Activated CD8-positive, alpha-beta memory T cell treated with anti-CD3 and anti-CD28 coated beads, Interleukin-2, amount 50 U/mL, for 24 hours (primary cell): ENCODE results near the gene TCL1A.
"Not testable (repeated sequence)": the region's sequence is repeated elsewhere in the genome, so short reads cannot be mapped to it uniquely, and the experiment has no call there.

Source experiments
- DNase-seq: peaks from one replicate; pipeline ENCODE4 v3.0.0-alpha.2; 2020; ENCODE audit errors: extremely low read depth

TCL1A gene, protein sequence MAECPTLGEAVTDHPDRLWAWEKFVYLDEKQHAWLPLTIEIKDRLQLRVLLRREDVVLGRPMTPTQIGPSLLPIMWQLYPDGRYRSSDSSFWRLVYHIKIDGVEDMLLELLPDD

DNA sequence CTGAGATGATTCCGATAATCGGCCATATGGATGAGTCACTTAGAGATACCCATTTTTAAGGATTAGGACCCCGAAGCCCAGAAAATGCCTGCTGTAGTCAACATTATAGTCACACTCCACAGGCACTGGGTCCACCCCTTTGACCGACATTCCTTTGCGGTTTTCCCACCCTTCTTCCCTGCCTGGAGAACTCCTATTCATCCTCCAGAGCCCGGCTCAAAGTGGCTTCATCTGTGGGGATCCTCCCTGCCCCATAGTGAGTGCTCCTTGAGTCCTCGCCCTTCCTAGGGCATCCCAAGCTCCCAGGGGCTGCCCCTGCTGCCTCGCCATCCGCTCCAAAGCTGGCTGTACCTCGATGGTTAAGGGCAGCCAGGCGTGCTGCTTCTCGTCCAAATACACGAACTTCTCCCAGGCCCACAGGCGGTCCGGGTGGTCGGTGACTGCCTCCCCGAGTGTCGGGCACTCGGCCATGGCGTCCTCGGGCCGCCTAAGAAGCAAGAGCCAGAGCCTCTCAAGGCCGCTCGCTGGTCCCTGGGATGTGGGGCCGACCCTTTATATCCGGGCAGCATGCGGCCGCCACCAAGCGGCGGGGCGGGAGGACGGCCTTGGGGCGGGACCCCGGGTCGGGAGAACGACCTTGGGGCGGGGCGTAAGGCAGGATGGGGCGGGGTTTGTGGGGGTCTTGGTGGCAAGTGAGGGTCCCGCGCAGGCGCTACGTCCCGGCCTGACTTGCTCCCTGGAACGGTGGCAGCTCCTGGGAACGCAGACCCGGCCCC lies at the start of gene TCL1A:
Gene TCL1A, minus strand, starts transcription at position 530 of the 776 bp plus-strand sequence. Its CDS starts 59 bp downstream, at position 471.
- DNase-seq = no peak

DNA sequence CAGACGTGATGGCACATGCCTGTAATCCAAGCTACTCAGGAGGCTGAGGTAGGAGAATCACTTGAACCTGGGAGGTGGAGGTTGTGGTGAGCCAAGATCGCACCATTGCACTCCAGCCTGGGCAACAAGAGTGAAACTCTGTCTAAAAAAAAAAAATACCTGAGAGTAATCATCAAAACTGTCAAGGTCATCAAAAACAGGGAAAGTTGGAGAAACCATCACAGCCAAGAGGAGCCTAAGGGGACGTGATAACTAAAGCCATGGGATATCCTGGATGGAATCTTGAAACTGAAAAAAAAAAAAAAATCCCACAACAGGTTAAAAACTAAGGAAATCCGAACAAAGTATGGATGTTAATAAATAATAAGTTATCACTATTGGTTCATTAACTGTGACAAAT lies 49.1 kb upstream of the TCL1A start:
- DNase-seq = not testable (repeated sequence)

DNA sequence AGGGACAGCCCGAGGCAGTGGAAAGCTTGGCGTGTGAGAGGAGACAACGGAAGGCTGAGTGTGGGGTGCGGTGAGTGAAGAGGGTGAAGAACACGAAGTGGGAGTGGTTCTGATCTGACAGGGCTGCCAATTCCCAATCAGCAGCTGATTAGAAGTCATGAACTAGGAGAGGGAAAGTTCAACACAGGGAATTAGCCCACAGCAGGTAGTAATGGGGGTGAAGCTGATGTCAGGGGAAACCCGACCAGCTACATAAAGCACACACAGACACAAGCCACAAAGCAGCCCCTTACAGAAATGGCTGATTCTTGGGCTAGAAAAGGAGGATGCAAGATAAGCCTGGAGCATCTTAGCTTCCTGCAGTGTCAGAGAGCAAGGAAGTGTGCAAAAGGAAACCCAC lies 47.5 kb upstream of the TCL1A start:
- DNase-seq = no peak

DNA sequence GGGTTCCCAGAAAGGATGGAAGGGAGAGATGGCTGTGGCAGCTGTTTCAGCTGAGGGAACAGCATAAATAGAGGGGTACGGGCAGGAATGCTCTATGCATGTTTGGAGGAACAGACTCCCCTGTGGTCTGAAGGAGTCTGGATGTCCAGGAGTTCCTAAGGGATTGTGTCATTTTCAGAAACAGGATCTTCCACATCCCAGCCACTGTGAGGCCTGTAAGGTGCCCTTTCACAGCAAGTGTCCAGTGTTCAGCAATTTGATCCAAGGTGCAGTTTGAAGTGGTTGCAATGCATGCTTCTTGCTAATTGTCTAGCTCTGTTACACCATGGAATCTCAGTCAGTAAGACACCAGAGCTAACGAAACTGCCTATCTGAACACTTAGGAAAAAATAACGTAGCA lies 46.7 kb upstream of the TCL1A start:
- no peak for DNase-seq

DNA sequence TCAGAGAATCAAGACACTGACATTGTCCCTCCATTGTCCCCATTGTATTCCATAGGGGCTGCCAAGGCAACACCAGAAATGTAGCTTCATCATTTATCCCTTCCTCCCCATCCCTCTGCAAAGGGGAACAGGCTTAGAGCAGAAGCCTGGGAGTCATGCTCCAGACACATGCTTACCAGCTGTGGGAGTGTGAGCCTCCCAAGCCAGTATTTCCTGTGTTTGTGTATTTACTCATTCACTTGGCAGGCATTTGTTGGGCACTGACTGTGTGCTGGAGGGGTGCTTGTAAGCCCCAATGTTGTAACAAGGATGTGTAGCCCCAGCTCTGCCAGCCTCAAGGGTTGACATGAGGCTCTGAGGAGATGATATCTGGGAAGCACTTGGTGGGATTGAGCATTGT lies 46.0 kb upstream of the TCL1A start:
- DNase-seq = no peak

DNA sequence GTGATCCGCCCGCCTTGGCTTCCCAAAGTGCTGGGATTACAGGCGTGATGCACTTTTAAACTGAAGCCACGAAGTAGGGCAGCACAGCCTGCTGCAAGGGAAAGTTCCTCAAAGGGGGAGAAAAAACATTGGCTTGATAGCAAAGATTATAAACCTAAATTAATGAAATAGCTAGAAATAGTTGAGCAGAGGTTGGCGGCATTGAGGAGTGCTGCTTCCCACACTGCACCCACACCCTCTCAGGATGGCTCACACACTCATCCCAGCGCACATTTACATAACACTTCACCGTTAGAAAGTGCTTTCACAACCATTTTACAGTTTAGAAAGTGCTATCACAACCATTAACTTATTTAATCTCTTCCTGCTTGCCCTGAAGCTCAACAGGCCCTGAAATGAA lies 44.4 kb upstream of the TCL1A start:
- no peak for DNase-seq

DNA sequence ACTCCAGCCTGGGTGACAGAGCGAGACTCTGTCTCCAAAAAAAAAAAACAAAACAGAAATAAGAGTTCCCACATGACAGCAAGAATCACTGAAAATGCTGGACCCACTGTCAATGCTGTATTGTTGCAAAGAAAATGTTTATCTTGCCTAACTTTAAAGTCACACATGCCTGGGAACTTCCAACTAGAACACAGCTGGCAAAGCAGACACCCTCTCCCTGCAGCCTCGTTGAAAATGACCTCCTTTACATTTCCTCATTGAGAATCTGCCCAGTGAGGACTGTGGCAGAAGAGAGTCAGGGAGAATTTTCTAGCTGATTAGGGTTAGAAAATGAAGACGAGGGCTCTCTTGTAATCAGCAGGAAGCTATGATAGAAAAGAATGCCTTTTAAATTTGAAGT lies 42.8 kb upstream of the TCL1A start:
- DNase-seq = no peak

DNA sequence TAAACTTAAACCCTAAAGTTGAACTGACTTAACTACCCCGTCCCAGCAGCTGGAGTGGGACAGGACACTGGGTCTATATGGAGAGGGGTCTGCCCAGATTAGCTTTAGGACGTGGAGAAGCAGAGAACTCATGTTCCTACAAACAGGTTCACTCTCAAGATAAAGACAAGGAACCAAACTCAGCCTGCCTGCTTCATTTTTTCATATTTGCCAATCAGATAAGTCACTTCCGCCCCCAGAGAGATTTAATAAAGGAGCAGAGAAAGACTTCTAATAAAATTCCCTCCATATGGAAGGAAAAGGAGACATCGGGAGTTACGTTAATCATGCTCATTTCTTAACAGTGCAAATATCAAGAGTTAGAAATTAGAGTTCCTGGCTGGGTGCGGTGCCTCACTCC lies 42.2 kb upstream of the TCL1A start:
- DNase-seq = no peak

DNA sequence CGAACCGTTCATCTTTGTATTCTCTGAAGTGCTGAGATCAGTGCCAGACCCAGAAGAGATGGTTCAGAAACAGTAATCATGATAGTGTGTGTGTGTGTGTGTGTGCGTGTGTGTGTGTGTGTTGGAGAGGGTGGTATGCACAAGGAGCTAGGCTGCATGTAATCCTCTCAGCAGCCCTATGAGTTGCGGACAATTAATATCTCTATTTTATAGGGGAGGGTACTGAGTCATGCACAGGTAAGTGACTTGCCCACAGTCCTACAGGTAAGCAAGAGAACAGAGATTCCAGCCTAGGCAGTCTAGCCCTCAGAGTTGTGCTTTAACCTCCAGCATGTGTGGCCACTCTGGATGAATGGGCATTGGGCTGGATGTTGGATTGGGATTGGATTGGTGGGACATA lies 27.9 kb upstream of the TCL1A start:
- no peak for DNase-seq

DNA sequence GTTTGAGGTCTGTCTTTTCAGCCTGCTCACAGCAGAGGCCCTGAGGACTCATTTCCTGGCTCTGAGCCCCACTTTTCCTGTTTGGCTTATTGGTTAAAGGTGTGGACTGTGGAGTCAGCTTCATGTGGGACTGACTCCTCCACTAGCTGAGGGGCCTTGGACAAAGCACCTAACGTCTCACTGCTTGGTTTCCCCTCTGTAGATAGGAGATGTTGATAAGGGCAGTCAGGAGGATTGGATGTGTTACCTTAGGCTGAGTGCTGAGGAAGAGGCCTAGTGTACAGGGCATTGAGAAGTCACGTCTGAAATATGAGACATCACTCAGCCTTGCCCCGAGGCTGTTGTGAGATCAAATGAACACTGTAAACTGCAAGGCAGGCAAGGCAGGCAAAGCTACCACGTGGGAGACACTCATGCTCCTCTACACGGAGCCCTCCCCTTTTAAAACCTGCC lies 27.1 kb upstream of the TCL1A start:
- no peak for DNase-seq

DNA sequence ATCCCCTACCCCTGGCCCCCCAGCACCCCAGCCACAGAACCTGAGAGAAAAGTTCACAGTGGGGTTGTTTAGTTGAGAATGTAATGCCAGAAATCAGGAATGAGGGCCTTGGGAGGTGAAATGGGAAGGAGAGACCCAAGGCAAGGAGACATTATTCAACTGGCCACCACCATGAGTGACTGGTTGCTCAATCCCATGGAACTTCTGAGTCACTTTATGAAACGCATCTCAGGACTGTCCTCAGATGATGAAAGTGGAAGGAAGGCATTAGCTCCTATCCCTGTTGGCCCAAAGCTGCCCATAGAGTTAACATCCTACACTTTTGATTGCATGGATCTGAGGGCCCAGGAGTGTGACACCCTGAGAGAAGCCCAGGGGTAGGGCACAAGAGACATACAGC lies 25.4 kb upstream of the TCL1A start:
- no peak for DNase-seq

DNA sequence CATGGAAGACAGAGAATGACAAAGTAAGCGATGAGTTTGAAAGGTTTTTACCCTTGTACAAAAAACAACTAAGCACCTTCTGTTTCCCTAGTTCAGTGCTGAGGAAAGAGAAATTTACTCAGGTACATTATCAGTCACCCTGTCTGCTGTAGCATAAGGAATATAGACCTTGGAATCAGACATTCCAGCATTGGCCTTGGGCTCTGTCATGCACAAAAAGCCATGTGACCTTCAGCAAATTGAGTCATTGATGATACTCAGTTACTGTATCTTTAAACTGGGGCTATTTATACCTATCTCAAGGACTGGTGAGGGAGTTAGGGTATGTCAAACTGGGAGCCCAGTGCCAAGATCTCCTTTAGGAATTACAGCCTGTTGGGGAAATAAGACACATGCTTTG lies 19.3 kb upstream of the TCL1A start:
- no peak for DNase-seq

DNA sequence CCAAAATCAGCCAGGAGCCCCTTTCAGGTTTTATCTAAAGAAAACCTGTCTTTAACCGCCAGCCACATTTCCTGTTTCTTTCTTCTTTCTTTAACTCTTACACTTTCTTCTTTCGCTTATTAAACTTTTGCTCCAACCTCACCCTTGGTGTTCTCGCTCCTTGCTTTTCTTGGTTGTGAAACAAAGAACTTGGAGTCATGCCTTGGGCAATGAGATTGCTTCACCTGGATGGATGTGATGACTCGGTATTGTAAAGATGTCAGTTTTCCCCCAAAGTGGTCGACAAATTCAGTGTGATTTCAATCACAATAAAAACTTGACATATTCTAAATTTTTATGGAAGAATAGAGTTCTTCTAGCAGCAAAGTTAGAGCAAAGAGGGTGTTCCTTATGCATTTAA lies 16.2 kb upstream of the TCL1A start:
- no peak for DNase-seq

DNA sequence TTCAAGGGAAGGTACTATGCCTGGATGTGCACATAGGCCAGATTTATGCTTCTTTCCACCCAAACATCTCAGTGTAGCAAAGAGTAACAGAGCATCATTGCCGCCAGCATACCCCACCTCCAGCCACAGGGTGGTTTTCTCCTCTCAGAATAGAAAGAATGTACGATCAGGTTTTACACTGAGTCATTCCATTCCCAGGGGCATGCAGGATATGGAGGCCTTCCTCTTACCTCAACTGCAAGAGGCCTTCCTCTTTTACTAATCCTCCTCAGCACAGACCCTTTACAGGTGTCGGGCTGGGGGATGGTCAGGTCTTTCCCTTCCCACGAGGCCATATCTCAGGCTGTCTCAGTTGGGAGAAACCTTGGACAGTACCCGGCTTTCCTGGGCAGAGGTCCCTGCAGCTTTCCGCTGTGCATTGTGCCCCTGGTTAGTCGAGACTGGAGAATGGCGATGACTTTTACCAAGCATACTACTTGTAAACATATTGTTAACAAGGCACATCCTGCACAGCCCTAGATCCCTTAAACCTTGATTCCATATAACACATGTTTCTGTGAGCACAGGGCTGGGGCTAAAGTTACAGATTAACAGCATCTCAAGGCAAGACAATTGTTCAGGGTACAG lies 15.6 kb upstream of the TCL1A start:
- DNase-seq = not testable (repeated sequence)

DNA sequence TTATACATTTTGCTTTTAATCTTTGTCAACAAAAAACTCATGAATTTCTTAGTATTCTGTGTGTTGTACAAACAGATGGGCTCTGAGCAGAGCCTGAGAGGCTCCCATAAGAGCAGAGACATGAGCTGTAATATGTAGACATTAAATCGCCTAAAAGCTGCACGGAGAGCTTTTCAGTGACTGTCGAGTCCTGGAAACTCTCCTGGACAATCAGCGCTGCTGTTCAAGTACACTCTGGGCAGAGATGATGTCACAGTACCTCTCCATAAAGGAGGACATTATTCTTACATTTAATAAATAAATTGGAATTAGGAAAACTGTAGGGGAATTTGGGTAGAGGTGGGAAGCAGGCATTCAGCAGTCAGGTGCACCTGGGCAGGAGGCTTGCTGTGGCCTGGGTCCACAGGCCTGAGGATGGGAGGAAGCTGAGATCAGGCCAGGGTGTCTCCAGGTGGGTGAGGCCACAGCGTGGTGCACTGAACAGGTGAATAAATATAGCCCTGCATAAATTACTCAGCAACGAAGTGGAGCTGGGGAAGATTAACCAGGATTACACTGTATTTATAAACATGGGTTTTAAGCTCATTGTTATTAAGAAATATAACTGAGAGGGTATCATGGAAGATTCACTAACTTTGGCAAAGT lies 13.3 kb upstream of the TCL1A start:
- no peak for DNase-seq

DNA sequence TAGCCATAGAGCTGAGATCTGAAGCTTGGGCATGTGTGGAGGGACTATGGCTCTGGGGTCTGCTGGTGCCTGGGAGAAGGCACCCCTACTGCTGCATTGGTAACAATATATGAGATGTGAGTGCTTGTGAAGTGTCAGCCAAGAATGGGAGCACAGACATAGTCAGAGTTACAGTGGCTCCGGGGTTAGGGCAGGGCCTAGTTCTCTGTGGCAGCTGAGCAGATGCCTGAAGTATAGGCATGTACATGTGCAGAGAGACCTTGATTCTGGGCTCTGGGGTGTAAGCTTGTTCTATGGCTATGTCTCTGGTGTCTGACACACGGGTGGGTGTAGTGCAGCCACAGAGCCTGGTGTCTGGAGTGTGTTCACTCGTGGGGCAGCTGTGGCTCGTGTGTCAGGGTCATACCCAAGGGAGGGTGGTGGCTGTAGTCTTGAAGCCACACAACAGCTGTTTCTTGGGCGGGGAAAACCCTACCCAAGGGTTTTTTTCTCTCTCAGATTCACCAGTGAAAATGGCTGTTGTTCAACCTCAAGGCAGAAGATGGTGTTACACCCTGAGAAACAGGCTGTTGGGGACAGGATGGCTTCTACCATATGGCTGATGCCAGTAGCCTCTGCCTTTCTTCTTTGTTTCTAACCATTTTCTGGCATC lies 11.9 kb upstream of the TCL1A start:
- DNase-seq = no peak

DNA sequence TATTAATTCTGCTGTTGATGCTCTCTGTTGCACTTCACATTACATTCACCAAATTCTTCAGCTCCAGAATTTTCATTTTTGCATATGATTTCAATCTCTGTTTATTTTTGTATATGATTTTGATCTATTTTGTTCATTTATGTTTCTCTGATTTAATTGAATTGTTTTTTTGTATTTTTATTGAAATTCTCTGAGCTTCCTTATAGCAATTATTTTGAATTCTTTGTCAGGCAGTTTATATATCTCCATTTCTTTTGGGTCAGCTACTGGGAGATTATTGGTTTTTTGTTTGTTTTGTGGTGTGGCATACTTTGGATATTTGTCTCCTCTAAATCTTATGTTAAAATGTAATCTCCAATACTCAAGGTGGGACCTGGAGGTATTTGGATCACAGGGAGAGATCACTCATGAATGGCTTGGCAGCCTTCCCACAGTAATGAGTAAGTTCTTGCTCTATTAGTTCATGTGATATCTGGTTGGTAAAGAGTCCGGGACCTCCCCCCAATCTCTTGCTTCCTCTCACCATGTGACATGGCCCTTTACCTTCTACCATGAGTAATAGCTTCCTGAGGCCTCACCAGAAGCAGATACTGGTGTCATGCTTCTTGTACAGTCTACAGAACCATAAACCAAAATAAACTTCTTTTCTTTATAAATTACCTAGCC lies 8.7 kb upstream of the TCL1A start:
- DNase-seq = no peak

DNA sequence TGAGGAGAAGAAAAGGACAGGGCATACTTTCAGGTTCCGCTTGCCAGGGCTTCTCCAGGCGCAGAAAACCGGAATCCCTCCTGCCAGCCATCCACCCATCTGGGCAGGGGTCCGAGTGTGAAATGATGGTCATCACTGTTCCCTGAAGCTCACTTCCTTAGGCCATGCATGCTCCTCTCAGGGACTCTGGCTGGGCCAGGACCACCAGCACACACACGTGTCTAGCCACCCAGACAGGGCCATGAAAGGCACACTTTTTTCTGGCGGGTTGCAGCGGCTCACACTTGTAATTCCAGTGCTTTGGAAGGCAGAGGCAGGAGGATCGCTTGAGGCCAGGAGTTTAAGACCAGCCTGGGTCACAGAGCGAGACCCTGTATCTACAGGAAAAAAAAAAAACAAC lies 1.5 kb downstream of the TCL1A start:
- DNase-seq = no peak

DNA sequence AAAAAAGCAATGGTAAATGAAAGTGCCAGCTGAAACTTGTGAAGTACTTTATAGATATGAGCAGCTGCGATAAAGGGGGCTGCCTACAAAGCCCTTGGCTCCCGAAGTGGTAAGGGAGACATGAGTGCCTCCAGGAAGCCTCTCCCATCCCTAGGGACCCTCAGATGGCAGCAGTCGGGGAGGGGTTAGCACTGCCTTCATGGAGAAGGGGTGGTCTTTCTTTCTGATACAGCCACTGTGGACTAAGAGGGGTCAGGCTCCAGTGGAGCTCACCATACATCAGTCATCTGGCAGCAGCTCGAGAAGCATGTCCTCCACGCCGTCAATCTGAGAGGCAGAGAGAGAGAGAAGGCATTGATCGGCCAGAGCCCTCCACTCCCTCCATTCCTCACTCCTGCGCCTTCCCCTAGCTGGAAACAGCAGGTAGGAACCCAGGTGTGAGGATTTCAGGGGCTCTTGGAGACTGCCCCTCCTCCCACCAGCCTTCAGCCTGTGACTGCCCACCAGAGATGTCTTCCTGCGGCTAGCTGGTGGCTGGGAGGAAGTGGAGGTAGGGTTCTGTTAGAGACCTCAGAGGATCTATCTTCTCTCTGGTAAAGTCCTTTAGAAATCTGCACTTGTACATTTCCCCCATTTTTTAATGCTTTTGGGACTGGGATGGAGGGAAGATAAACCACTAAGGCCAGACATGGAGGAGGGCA lies 2.3 kb downstream of the TCL1A start:
- DNase-seq = no peak

DNA sequence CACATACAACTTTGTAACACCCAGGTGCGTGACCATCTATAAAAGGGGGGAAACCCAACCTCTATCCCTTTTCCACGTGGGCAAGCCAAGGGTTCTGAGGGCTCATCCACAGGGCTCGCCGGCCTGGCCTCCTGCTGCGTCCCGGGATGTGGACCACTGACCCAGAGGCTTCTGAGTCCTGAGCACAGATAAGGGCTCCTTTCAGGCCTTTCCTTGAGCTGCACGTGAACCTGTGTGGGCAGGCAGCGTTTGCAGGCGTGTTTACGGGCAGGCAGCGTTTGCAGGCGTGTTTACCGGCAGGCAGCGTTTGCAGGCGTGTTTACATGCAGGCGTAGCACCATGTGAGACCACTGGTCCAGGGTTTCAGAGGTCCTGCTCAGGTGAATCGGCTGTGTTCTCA lies 3.8 kb downstream of the TCL1A start:
- DNase-seq = no peak

DNA sequence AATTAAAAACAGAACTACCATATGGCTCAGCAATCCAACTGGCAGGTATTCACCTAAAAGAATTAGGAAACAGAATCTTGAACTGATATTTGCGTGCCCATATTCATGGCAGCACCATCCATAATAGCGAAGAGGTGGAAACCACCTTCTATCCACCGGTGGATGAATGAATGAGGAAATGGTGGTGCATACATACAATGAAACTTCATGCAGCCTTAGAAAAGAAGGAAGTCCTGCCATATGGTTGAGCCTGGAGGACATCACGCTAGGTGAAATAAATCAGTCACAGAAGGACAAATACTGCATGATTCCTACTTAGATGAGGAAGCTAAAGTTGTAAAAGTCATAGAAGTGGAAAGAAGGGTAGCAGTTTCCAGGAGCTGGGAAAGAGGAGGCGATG lies 6.6 kb downstream of the TCL1A start:
- DNase-seq = no peak
